Activated CD8-positive, alpha-beta memory T cell treated with anti-CD3 and anti-CD28 coated beads for 4 hours (primary cell): Measurements from ENCODE around the gene MMP7.
"Not testable (repeated sequence)": the region's sequence is repeated elsewhere in the genome, so short reads cannot be mapped to it uniquely, and the experiment has no call there.

Experiments
- DNase-seq, 2 donors: peaks; one replicate each; pipeline ENCODE4 v3.0.0-alpha.2; 2020; ENCODE audit warnings: low read depth in 2 of 2

Gene MMP7

GRCh38 chr11:102538932-102539331, 8.4 kb upstream of the MMP7 start:
- DNase-seq, result no peak

GRCh38 chr11:102534261-102534872, 3.8 kb upstream of the MMP7 start:
- DNase-seq, result no peak

GRCh38 chr11:102528618-102529017, 1.9 kb downstream of the MMP7 start:
- no peak for DNase-seq

GRCh38 chr11:102527684-102528083, 2.9 kb downstream of the MMP7 start:
- no peak for DNase-seq

GRCh38 chr11:102527041-102527440, 3.5 kb downstream of the MMP7 start:
- DNase-seq, result no peak

GRCh38 chr11:102523887-102524286, 6.7 kb downstream of the MMP7 start:
- DNase-seq, result no peak

GRCh38 chr11:102523189-102523570, 7.4 kb downstream of the MMP7 start:
- no peak for DNase-seq

GRCh38 chr11:102522312-102523188, 8.0 kb downstream of the MMP7 start:
- no peak for DNase-seq

GRCh38 chr11:102521121-102521520, 9.4 kb downstream of the MMP7 start:
- DNase-seq, result no peak

GRCh38 chr11:102520514-102520913, 10.0 kb downstream of the MMP7 start:
- no peak for DNase-seq

GRCh38 chr11:102518296-102519094, 12.1 kb downstream of the MMP7 start:
- no peak for DNase-seq

GRCh38 chr11:102517670-102518069, 12.9 kb downstream of the MMP7 start:
- no peak for DNase-seq

GRCh38 chr11:102516179-102516578, 14.4 kb downstream of the MMP7 start:
- DNase-seq, result no peak

GRCh38 chr11:102513869-102514268, 16.7 kb downstream of the MMP7 start:
- DNase-seq, result no peak

- no peak for DNase-seq
Measured at GRCh38 chr11:102510439-102511135, 20.0 kb downstream of the MMP7 start.

- not testable (repeated sequence) for DNase-seq
Measured at GRCh38 chr11:102502831-102503230, 27.7 kb downstream of the MMP7 start.

- DNase-seq, result no peak
Measured at GRCh38 chr11:102500829-102501228, 29.7 kb downstream of the MMP7 start.

- no peak for DNase-seq
Measured at GRCh38 chr11:102499931-102500330, 30.6 kb downstream of the MMP7 start.

- no peak for DNase-seq
Measured at GRCh38 chr11:102499151-102499550, 31.4 kb downstream of the MMP7 start.

- no peak for DNase-seq
Measured at GRCh38 chr11:102497061-102497460, 33.5 kb downstream of the MMP7 start.

- DNase-seq, result peak; percentile 6 to 23
Measured at GRCh38 chr11:102495161-102496042, 35.1 kb downstream of the MMP7 start.
